Smooth muscle cell (in vitro differentiated cells): Measurements from ENCODE around the gene RANBP3. TPM values are rescaled to one million over a fixed set of nuclear protein-coding genes. Genes with fewer than 3 reads are reported as not detected.

ENCODE experiments used
- DNase-seq: peaks from one replicate; lab custom pipeline; 2025; ENCODE audit not compliant: unreplicated experiment; lab: John Stamatoyannopoulos, UW
- H2AFZ ChIP-seq: fragments of 200-600 bp; sonication (generic); 2 replicates; pipeline ENCODE4 v1.6.0; 2016; ENCODE audit warnings: antibody characterized with exemption, low read depth, mild to moderate bottlenecking
- H3F3A ChIP-seq: fragments of 200-600 bp; sonication (generic); 2 replicates; pipeline ENCODE4 v1.6.0; 2017; ENCODE audit warnings: antibody characterized with exemption, low read depth
- H3K27ac ChIP-seq: fragments of 200-600 bp; sonication (generic); 2 replicates; pipeline ENCODE4 v1.5.1; 2016; ENCODE audit warnings: low read depth, mild to moderate bottlenecking
- H3K27me3 ChIP-seq: fragments of 200-600 bp; sonication (generic); 2 replicates; pipeline ENCODE4 v1.6.1; 2016; ENCODE audit warnings: low read depth, mild to moderate bottlenecking
- H3K36me3 ChIP-seq: fragments of 200-600 bp; sonication (generic); 2 replicates; pipeline ENCODE4 v1.5.1; 2016; ENCODE audit warnings: low read depth
- H3K4me1 ChIP-seq: fragments of 200-600 bp; sonication (generic); 2 replicates; pipeline ENCODE4 v1.5.1; 2016; ENCODE audit warnings: low read depth
- H3K4me2 ChIP-seq: fragments of 200-600 bp; sonication (generic); 2 replicates; pipeline ENCODE4 v1.6.0; 2016; ENCODE audit warnings: mild to moderate bottlenecking
- H3K4me3 ChIP-seq: fragments of 200-600 bp; sonication (generic); 2 replicates; pipeline ENCODE4 v1.5.1; 2016; ENCODE audit warnings: mild to moderate bottlenecking
- H3K79me2 ChIP-seq: fragments of 200-600 bp; sonication (generic); 2 replicates; pipeline ENCODE4 v1.6.0; 2016; ENCODE audit warnings: low read depth, mild to moderate bottlenecking
- H3K9ac ChIP-seq: fragments of 200-600 bp; sonication (generic); 2 replicates; pipeline ENCODE4 v1.6.0; 2016; ENCODE audit warnings: low read depth
- H3K9me3 ChIP-seq: fragments of 200-600 bp; sonication (generic); replicated peaks from 2 replicates; pipeline ENCODE4 v1.5.1; 2016; ENCODE audit warnings: low read depth
- H4K20me1 ChIP-seq: fragments of 200-600 bp; sonication (generic); 2 replicates; pipeline ENCODE4 v1.6.0; 2016; ENCODE audit warnings: low read depth
- WGBS: methylation state at CpG from one replicate; pipeline ENCODE4 v1.1.7; 2016; ENCODE audit warnings: low lambda C conversion rate; 5-methylcytosine and 5-hydroxymethylcytosine counted together
- polyA plus RNA-seq: library from polyadenylated mRNA; unstranded; fragments of >200 nt; fragmentation: Nextera tagmentation; extraction: Ambion mirVana; gene quantifications from 2 replicates; pipeline ENCODE4 v1.2.1, GENCODE V29; 2016
- total RNA-seq: library from RNA; depleted of rRNA; stranded (reverse); fragments of >200 nt; gene quantifications from 2 replicates; pipeline ENCODE4 v1.2.3, GENCODE V29; 2014
- TF ChIP-seq, protein P1 (sequence below): fragments of 200-600 bp; sonication (generic); IDR thresholded peaks from 2 replicates; pipeline ENCODE4 v1.5.1; 2017; ENCODE audit warnings: borderline replicate concordance, mild to moderate bottlenecking, antibody characterized with exemption; ENCODE audit not compliant: insufficient read depth, poor library complexity, severe bottlenecking

The RANBP3 gene
- total and polyA plus RNA-seq, 2 experiments from 2014 or later, result 13.4 to 65.8 TPM

GRCh38 chr19:5933391-5934068 is 44.4 kb downstream of the RANBP3 start:
- Histone ChIP-seq H2AFZ (no peak overlapping the region), H3K27me3 (no peaks in the 10 kb centered on the region), H4K20me1 (peaks cover 61% of the 10 kb centered on the region), H3K36me3 (no peaks in the 10 kb centered on the region), H3F3A (peaks cover 17% of the 10 kb centered on the region), H3K9me3 (no peaks in the 10 kb centered on the region), H3K4me1 (peaks cover 16% of the 10 kb centered on the region), H3K27ac (peak overlapping the region; percentile 85), H3K4me3 (no peak overlapping the region), H3K79me2 (peaks cover 8% of the 10 kb centered on the region), H3K4me2 (no peak overlapping the region), H3K9ac (no peak overlapping the region)
- no peak for DNase-seq
- WGBS, result 96% methylated on average over 20 of the region's 20 CpGs
- TF ChIP-seq, protein P1, sequence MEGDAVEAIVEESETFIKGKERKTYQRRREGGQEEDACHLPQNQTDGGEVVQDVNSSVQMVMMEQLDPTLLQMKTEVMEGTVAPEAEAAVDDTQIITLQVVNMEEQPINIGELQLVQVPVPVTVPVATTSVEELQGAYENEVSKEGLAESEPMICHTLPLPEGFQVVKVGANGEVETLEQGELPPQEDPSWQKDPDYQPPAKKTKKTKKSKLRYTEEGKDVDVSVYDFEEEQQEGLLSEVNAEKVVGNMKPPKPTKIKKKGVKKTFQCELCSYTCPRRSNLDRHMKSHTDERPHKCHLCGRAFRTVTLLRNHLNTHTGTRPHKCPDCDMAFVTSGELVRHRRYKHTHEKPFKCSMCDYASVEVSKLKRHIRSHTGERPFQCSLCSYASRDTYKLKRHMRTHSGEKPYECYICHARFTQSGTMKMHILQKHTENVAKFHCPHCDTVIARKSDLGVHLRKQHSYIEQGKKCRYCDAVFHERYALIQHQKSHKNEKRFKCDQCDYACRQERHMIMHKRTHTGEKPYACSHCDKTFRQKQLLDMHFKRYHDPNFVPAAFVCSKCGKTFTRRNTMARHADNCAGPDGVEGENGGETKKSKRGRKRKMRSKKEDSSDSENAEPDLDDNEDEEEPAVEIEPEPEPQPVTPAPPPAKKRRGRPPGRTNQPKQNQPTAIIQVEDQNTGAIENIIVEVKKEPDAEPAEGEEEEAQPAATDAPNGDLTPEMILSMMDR, result no peak

DNA sequence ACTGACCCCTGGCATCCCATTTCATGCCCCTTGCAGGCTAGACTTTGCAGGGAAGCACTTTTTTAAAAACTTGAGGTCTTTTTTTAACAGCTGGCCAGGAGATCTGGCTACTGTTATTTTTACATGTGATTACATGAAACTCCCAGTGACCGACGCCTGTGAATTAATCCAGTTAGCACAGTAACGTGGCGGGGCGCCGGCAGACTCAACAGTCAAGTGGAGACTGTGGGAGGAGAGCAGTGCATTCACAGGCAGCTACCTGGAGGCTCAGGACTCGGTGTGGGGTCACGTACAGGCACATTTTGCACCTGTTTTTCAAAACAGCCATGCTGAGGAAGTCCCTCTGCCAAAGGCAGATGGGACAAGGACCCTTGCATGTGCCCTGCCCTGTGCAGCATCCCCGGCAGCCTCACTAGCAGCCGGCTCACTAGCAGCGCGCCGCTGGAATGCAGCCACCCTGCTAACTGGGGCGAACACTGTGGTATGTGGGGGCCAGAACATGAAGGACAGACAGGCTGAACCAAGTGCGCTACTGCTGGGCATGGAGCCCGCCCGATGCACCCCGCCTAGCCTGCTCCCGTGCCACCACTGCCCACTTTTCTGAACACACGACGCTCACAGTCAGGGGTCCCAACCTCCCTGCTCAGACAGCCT is 45.2 kb downstream of the RANBP3 start:
- Histone ChIP-seq H3K4me3 (no peak overlapping the region), H4K20me1 (peaks cover 53% of the 10 kb centered on the region), H3F3A (peaks cover 17% of the 10 kb centered on the region), H3K9me3 (no peaks in the 10 kb centered on the region), H3K4me2 (no peak overlapping the region), H3K9ac (no peak overlapping the region), H3K4me1 (peaks cover 16% of the 10 kb centered on the region), H3K79me2 (no peaks in the 10 kb centered on the region), H2AFZ (no peak overlapping the region), H3K27ac (no peak overlapping the region), H3K36me3 (no peaks in the 10 kb centered on the region), H3K27me3 (no peaks in the 10 kb centered on the region)
- TF ChIP-seq, protein P1, result no peak
- 98% methylated on average over 21 of the region's 21 CpGs for WGBS
- no peak for DNase-seq

GRCh38 chr19:5932146-5932545 is 45.8 kb downstream of the RANBP3 start:
- H3K36me3 ChIP-seq, result no peaks in the 10 kb centered on the region
- TF ChIP-seq, protein P1, result no peak

More at GRCh38 chr19:5932146-5932545, 45.8 kb downstream of the RANBP3 start:
- H3K79me2 ChIP-seq, result no peaks in the 10 kb centered on the region
- peaks cover 47% of the 10 kb centered on the region for H4K20me1 ChIP-seq
- H3K27me3 ChIP-seq, result no peaks in the 10 kb centered on the region
- H3K4me1 ChIP-seq, result peaks cover 16% of the 10 kb centered on the region
- no peaks in the 10 kb centered on the region for H3K9me3 ChIP-seq
- peaks cover 17% of the 10 kb centered on the region for H3F3A ChIP-seq
- H3K4me2 ChIP-seq, result no peak overlapping the region
- no peak overlapping the region for H3K4me3 ChIP-seq
- H3K27ac ChIP-seq, result no peak overlapping the region
- no peak overlapping the region for H3K9ac ChIP-seq
- no peak for DNase-seq
- 80% methylated on average over 18 of the region's 18 CpGs for WGBS
- H2AFZ ChIP-seq, result no peak overlapping the region
